ENCODE measurements around the gene MAN2B2. TPM values are rescaled to one million over a fixed set of nuclear protein-coding genes. Genes with fewer than 3 reads are reported as not detected.

The MAN2B2 gene
- total RNA-seq, 1 experiment from 2014 or later, result 5.9 TPM

DNA sequence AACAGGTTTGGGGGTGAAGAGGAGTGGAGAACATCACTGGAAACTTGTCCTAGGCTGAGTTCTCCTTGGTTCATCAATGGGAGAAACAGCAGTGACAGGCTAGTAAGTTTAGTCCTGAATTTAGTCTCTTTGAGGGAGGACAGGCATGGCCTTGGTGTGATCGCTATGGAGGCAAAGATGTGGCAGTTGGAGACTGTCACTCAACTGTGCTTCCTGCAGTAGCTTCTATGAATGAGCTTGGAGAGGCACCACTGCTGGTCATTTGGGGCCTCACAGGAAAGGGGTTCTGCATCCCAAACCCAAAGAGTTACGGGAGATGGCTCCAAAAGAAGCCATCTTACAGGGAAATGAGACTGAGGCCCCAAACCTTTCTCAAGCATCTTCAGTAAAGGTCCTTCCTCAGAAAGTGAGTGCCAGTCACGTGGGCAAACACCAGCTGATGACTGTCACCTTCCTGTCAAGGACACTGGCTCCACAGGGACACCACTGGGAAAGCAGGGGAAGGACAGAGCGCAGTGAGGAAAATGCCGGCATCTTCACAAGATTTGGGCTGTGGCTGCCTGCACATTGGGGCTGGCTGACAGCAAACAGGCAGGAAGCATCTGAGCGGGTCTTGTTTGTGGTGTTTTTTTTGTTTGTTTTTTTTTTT lies 72.7 kb downstream of the MAN2B2 start:
- no peaks in the 10 kb centered on the region for H3K79me1 ChIP-seq (ENCODE audit: insufficient read depth, low read depth, low read length, poor library complexity, severe bottlenecking)
- no peak overlapping the region for H2AFZ ChIP-seq (ENCODE audit: low read length)
- no peaks in the 10 kb centered on the region for H3K9me3 ChIP-seq (ENCODE audit: control insufficient read depth, low read depth, low read length)
- H3K4me1 Mint-ChIP-seq, result peaks cover 6 to 7% of the 10 kb centered on the region in 2 experiments
- no peak overlapping the region for H3K4me2 ChIP-seq (ENCODE audit: insufficient read depth, insufficient read length, low read length)
- no peak overlapping the region for H2BK15ac ChIP-seq (ENCODE audit: low read depth, low read length)
- H3K23me2 ChIP-seq (ENCODE audit: insufficient read length, low read depth, low read length, poor library complexity, severe bottlenecking), result no peaks in the 10 kb centered on the region
- no peak overlapping the region for H3K18ac ChIP-seq (ENCODE audit: insufficient read length, low read depth, low read length)
- no peaks in the 10 kb centered on the region for H3K27me3 ChIP-seq (ENCODE audit: insufficient read depth, low read length)
- no peak overlapping the region for H2BK12ac ChIP-seq (ENCODE audit: insufficient read length, low read depth, low read length)
- no peak overlapping the region for H4K5ac ChIP-seq (ENCODE audit: insufficient read length, low read depth, low read length)
- no peak overlapping the region for H4K91ac ChIP-seq (ENCODE audit: insufficient read length, low read depth, low read length)
- no peak overlapping the region for H3K4me3 Mint-ChIP-seq
- no peaks in the 10 kb centered on the region for H3K4me1 ChIP-seq (ENCODE audit: insufficient read depth, low read length)
- H3T11ph ChIP-seq (ENCODE audit: low read length), result no peak overlapping the region
- no peak overlapping the region for H3K9ac ChIP-seq (ENCODE audit: extremely low read depth, insufficient read length, low read length)
- H2BK120ac ChIP-seq (ENCODE audit: low read depth, low read length, poor library complexity, severe bottlenecking), result no peak overlapping the region
- H3K27ac ChIP-seq (ENCODE audit: insufficient read length, low read depth, low read length), result no peak overlapping the region
- H3K27me3 Mint-ChIP-seq (ENCODE audit: low read depth), result peaks cover 4% of the 10 kb centered on the region; the same call in 1 of the 2 replicates
- no peak for DNase-seq
- H2BK5ac ChIP-seq (ENCODE audit: insufficient read length, low read length), result no peak overlapping the region
- no peaks in the 10 kb centered on the region for H4K20me1 ChIP-seq (ENCODE audit: control insufficient read depth, insufficient read depth, insufficient read length)
- H4K8ac ChIP-seq (replicated peaks; ENCODE audit: insufficient read length, low read depth, low read length), result no peak overlapping the region
- H2AK5ac ChIP-seq (ENCODE audit: insufficient read length, low read length), result no peak overlapping the region
- H2BK20ac ChIP-seq (ENCODE audit: low read depth, low read length, poor library complexity, severe bottlenecking), result no peak overlapping the region
- peaks cover 1 to 3% (median 2%) of the 10 kb centered on the region in 3 experiments; a peak in 6 of 7 replicates for H3K36me3 Mint-ChIP-seq (ENCODE audit: insufficient read depth in 1 of 3, low read depth in 3 of 3)
- no peak overlapping the region for H3K4ac ChIP-seq (ENCODE audit: low read depth, low read length)
- H3K14ac ChIP-seq (ENCODE audit: insufficient read depth, low read length), result no peak overlapping the region
- H3K79me2 ChIP-seq (ENCODE audit: insufficient read depth, low read length), result no peaks in the 10 kb centered on the region
- no peak overlapping the region for H3K23ac ChIP-seq (ENCODE audit: insufficient read length, low read depth, low read length)
- TF ChIP-seq CTCF (conservative IDR thresholded peaks at IDR 0.05), result no peak
- H3K27ac Mint-ChIP-seq, result no peak overlapping the region
- H3K56ac ChIP-seq (ENCODE audit: insufficient read length, low read depth, low read length), result no peak overlapping the region
- WGBS (ENCODE audit: extremely low coverage, insufficient read length, low lambda C conversion rate), result no CpG with 5 or more reads among the region's 6 CpGs
- no peaks in the 10 kb centered on the region for H3K9me3 Mint-ChIP-seq

Measured in H9 (cell line).